ENCODE results near the gene SLC33A1. TPM values are rescaled to one million over a fixed set of nuclear protein-coding genes. Genes with fewer than 3 reads are reported as not detected.

The SLC33A1 gene
- total RNA-seq, 1 experiment from 2014 or later: 28.0 TPM

DNA sequence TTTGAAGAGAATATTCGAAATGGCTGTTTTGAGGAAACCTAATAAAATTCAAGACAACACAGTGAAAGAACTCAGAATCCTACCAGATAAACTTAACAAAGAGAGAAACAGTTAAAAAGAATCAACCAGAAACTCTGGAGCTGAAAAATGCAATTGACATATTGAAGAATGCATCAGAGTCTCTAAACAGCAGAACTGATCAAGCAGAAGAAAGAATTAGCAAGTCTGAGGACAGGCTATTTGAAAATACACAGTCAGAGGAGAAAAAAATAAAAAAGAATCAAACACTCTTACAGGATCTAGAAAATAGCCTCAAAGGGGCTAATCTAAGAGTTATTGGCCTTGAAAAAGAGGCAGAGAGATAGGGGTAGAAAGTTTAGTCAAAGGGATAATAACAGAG is 61.7 kb downstream of the SLC33A1 start:
- DNase-seq (ENCODE audit: low spot score): no peak

DNA sequence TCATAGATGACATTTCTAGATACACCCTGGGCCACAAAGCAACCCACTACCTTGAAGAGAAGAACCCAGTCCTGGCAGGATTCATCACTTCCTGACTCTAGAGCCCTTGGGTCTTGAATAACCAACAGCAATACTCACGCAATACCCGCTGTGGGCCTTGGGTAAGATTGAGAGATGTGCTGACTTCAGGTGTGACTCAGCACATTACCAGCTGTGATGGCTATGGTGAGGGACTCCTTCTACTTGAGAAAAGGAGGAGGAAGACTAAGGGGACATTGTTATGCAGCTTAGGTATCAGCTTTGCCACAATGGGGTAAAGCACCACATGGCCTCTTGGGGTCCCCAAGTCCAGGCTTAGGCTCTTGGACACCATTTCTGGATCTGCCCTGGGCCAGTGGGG is 63.0 kb downstream of the SLC33A1 start:
- DNase-seq (ENCODE audit: low spot score): no peak

DNA sequence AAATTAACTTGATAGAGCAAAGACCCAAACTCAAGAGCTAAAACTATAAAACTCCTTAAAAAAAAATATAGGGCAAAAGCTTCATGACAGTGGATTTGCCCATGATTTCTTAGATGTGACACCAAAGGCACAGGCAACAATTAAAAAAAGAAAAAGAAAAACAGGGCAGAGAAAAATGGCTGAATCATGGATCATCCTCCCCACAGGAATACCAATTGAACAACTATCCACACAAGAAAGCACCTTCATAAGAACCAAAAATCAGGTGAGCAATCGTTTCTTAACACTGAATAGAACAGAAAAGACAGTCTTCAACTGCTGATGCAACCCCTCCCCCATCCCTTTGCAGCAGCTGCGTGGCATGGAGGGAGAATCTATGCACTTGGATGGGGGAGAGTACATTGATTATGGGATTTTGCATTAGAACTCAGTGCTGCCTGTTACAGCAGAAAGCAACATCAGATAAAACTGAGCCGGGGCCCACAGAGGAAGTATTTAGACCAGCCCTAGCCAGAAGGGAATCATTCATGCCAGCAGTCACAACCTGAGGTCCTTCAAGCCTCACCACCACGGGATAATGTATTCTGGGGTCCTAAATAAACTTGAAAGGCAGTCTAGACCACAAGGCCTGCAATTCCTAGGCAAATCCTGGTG is 63.8 kb downstream of the SLC33A1 start:
- no peak for DNase-seq (ENCODE audit: low spot score)

DNA sequence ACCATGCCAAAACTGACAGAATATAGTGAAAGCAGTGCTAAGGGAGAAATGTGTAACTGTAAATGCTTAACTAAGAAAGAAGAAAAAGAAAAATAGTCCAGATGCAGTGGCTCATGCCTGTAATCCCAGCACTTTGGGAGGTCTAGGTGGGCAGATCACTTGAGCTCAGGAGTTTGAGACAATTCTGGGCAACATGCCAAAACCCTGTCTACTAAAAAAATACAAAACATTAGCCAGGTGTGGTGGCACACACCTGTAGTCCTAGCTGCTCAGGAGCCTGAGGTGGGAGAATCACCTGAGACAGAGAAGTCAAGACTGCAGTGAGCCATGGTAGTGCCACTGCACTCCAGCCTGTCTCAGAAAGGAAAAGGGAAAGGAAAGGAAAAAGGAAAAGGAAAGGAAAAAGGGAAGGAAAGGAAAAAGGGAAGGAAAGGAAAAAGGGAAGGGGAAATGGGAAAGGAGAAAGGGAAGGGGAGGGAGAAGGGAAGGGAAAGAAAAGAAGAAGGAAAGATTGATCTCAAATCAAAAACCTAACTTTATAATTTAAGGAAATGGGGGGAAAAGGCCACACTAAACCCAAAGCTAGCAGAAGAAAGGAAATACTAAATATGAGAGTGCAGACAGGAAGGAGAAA is 68.4 kb downstream of the SLC33A1 start:
- DNase-seq (ENCODE audit: low spot score): no peak

DNA sequence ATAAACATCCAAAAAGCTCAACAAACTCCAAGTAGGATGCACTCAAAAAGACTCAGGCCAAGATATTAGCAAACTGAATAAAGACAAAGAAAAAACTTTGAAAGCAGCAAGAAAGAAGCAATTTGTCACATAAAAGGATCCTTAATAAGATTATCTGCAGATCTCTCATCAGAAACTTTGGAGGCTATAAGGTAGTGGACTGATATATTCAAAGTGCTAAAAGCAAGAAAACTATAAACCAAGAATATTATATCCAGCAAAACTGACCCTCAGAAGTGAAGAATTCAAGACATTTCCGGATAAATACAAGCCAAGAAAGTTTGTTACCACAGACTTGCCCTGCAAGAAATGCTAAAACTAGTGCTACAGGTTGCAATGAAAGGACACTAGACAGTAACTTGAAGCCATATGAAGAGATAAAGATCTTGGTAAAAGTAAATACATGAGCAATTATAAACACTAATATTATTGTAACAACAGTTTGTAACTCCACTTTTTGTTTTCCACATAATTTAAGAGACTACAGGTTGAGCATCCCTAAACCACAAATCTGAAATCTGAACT is 71.8 kb downstream of the SLC33A1 start:
- DNase-seq (ENCODE audit: low spot score): no peak

DNA sequence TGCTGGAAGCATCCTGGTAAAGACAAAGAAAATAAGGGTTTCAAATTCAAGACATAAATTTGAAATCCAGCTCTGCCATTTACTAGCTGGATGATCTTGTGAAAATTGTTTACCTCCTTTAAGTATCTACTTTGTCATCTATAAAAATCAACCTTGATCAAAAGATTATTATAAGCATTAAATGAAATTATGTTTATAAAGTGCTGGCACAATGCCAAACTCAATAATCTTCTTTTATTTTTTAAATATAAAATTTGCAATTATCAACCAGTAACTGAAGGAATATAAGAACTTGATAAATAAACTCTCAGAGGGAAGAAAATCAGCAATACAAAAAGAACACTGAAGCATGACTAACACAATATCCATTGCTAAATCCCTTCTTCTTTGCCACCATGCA is 73.9 kb downstream of the SLC33A1 start:
- DNase-seq (ENCODE audit: low spot score): no peak

DNA sequence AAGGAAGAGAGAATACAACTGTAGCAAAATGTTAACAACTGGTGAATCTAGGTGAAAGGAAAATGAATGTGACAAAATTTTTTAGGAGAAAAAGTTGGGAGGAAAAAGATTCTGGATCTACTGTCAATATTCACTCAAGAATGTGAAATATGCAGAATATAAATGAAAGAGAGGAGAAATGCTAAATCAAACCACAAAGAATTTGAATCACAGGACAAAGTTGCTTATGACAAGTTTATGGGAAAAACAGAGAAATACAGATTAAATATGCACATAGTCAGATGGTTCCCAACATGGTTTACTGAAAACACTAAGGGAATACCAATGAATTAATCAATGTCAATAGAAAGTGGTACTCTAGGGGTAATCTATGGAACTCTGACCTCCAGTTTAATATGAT is 75.8 kb downstream of the SLC33A1 start:
- DNase-seq (ENCODE audit: low spot score): no peak

DNA sequence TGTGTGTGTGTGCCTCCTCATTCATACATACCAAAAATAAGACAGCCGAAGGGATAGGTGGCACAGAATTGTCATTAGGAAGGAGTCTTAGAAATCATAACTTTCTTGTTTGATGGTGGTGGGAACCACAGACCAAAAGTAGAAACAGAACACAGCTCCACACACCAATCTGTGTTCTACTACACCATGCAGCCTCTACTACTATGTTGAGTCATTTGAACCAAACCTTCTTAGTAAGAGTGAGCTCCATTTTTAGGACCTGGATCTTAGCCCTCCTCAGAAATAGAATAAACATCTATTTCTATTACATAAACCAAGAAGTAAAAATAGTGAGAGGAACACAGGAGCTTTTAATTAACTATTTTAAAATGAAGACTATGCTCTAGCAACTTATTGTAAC is 81.4 kb downstream of the SLC33A1 start:
- DNase-seq (ENCODE audit: low spot score): no peak

DNA sequence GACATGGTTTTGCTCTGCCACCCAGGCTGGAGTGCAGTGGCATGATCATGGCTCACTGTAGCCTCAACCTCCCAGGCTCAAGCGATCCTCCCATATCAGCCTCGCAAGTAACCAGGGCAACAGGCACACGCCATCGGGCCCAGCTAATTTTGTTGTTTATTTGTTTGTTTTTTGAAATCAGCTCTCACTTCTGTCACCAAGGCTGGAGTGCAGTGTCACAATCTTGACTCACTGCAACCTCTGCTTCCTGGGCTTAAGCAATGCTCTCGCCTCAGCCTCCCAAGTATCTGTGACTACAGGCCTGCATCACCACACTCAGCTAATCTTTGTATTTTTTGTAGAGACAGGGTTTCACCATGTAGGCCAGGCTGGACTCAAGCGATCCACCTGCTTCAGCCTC is 83.1 kb downstream of the SLC33A1 start:
- no peak for DNase-seq (ENCODE audit: low spot score)

Other genes with a start within 250 kb of the SLC33A1 start
- 0.50 and 0.78 TPM in 2 replicates for gene PLCH1, start 109.4 kb downstream of the SLC33A1 start, total RNA-seq (2014; rRNA removed; shearing (Covaris generic))
- 7.5 and 7.9 TPM in 2 replicates for gene C3orf33, start 48.1 kb downstream of the SLC33A1 start, total RNA-seq (2014; rRNA removed; shearing (Covaris generic))
- 155 and 171 TPM in 2 replicates for gene GMPS, start 16.2 kb upstream of the SLC33A1 start, total RNA-seq (2014; rRNA removed; shearing (Covaris generic))